ENCODE measurements around the gene ID3. TPM values are rescaled to one million over a fixed set of nuclear protein-coding genes. Genes with fewer than 3 reads are reported as not detected.

The ID3 gene
- total and polyA plus RNA-seq, 9 of the 15 experiments (the other 6 are each of a cell fraction or from before 2014, with no cell fraction given) = 6.8 to 59.8 (median 23.5) TPM

GRCh38 chr1:23562137-23562876 is 3.0 kb upstream of the ID3 start:
- Histone ChIP-seq H4K20me1 (replicated peaks; ENCODE audit: control insufficient read depth, insufficient read depth, low read length) (no peaks in the 10 kb centered on the region), H3K27me3 (ENCODE audit: control insufficient read depth in 2 of 2, insufficient read depth in 2 of 2, low read length in 2 of 2) (no peaks in the 10 kb centered on the region), H3K4me2 (ENCODE audit: insufficient read depth, low read length) (peak overlapping the region; percentile 22; the same call in 1 of the 2 replicates), H3K79me2 (ENCODE audit: control insufficient read depth, insufficient read depth, low read length) (peaks cover 20% of the 10 kb centered on the region), H3K4me3 (no peak overlapping the region), H3K9me3 (replicated peaks; ENCODE audit: control insufficient read depth, insufficient read depth, low read depth, low read length) (no peaks in the 10 kb centered on the region), H3K27ac (ENCODE audit: extremely low read depth, low read depth, low read length) (peak overlapping the region; percentile 57), H3K9ac (ENCODE audit: insufficient read depth in 1 of 2, low read depth in 2 of 2, low read length in 2 of 2) (peak overlapping the region in 1 of 2 experiments; percentile 22; a peak in 2 of 4 replicates), H2AFZ (ENCODE audit: low read depth, low read length) (peak overlapping the region; percentile 34), H3K36me3 (ENCODE audit: control insufficient read depth, insufficient read depth, low read length) (peaks cover 7% of the 10 kb centered on the region; the same call in 2 of the 3 replicates), H3K9me1 (ENCODE audit: control insufficient read depth, insufficient read depth, low read length) (no peaks in the 10 kb centered on the region), H3K4me1 (replicated peaks in 1 of 2; ENCODE audit: control insufficient read depth in 2 of 2, insufficient read depth in 2 of 2, low read length in 2 of 2) (peaks cover 46 to 49% of the 10 kb centered on the region in 2 experiments)
- WGBS (ENCODE audit: insufficient coverage, low coverage, missing lambda C conversion rate) = 2% methylated on average over 19 of the region's 19 CpGs
- peak; percentile 71 for ATAC-seq
- no TSS peak for BruUV-seq (replicated peaks)
- peak; percentile 95 to 97 (median 96) for DNase-seq (ENCODE audit: extremely low read depth in 1 of 4, low spot score in 3 of 4)
- CTCF ChIA-PET (ENCODE audit: low intra/inter-chr PET ratio) = interaction anchor here (0.7 kb wide), 1 partner anchor 472 kb away, joined by 3 read pairs; no protein-coding TSS in a partner anchor
- in situ Hi-C loops (cut with MboI) (no loop called here), intact Hi-C loops (cut with micrococcal nuclease) (no loop called here)
- POLR2A ChIA-PET = interaction anchor here (0.5 to 1.7 kb wide), 3 partner anchors 19 to 50 kb away, joined by 3 read pairs; no protein-coding TSS in a partner anchor
- FAIRE-seq = peak; percentile 96
- TF ChIP-seq SAP30 (IDR thresholded peaks at IDR 0.05; ENCODE audit: borderline replicate concordance, insufficient read depth, low read depth, low read length, poor library complexity, severe bottlenecking) (peak; percentile 63), POLR2A (conservative IDR thresholded peaks at IDR 0.05) (peak; percentile 67), L3MBTL2 (IDR thresholded peaks at IDR 0.05) (peak; percentile 55), NCOA1 (IDR thresholded peaks at IDR 0.05; ENCODE audit: low read depth) (peak; percentile 62), NFXL1 (CRISPR knock-in tag; IDR thresholded peaks at IDR 0.05) (no peak), DPF2 (IDR thresholded peaks at IDR 0.05) (peak; percentile 82), ARID3A (IDR thresholded peaks at IDR 0.05; ENCODE audit: borderline replicate concordance, low read depth, low read length) (0 out of 2 replicates have a peak, but pooled peaks have one; percentile 46), ZEB2 (IDR thresholded peaks at IDR 0.05) (0 out of 2 replicates have a peak, but pooled peaks have one; percentile 10), ZNF696 (CRISPR knock-in tag; conservative IDR thresholded peaks at IDR 0.05) (no peak), YY1 (IDR thresholded peaks at IDR 0.05; ENCODE audit: borderline replicate concordance in 1 of 3, control insufficient read depth in 1 of 3, extremely low read depth in 1 of 3, insufficient read depth in 3 of 3, insufficient read length in 1 of 3, insufficient replicate concordance in 2 of 3, low read depth in 1 of 3, low read length in 2 of 3) (no peak), NRF1 (conservative IDR thresholded peaks at IDR 0.05 in 1 of 2, IDR thresholded peaks at IDR 0.05 in 1 of 2) (peak; percentile 79 to 82), ZNF384 (IDR thresholded peaks at IDR 0.05; ENCODE audit: low read depth, low read length) (peak; percentile 65; the same call in 1 of the 2 replicates), ZNF282 (CRISPR knock-in tag; IDR thresholded peaks at IDR 0.05) (no peak), POLR2AphosphoS2 (IDR thresholded peaks at IDR 0.05; ENCODE audit: low read length) (no peak), PHF20 (IDR thresholded peaks at IDR 0.05; ENCODE audit: partially characterized antibody) (peak; percentile 13), SMAD3 (CRISPR knock-in tag; conservative IDR thresholded peaks at IDR 0.05) (no peak), MXI1 (IDR thresholded peaks at IDR 0.05; ENCODE audit: low read depth, low read length) (peak; percentile 86), TCF7 (IDR thresholded peaks at IDR 0.05; ENCODE audit: borderline replicate concordance) (no peak), FIP1L1 (IDR thresholded peaks at IDR 0.05; ENCODE audit: low read depth, low read length, poor library complexity, severe bottlenecking) (no peak), ZNF695 (CRISPR knock-in tag; IDR thresholded peaks at IDR 0.05) (no peak), TAF9B (IDR thresholded peaks at IDR 0.05; ENCODE audit: partially characterized antibody) (peak; percentile 90), EP400 (IDR thresholded peaks at IDR 0.05) (peak; percentile 53; the same call in 1 of the 2 replicates), NEUROD1 (IDR thresholded peaks at IDR 0.05; ENCODE audit: borderline replicate concordance, low read depth, low read length, partially characterized antibody) (peak; percentile 13)
